HG03469 (cell line): ENCODE data around the gene PFKL.

ENCODE experiments used
- ATAC-seq: cut with Tn5 transposase; IDR thresholded peaks from one replicate; pipeline ENCODE4 v1.9.1; 2021; ENCODE audit warnings: mild to moderate bottlenecking, moderate library complexity, moderate number of reproducible peaks; ENCODE audit not compliant: unreplicated experiment

The PFKL gene

DNA sequence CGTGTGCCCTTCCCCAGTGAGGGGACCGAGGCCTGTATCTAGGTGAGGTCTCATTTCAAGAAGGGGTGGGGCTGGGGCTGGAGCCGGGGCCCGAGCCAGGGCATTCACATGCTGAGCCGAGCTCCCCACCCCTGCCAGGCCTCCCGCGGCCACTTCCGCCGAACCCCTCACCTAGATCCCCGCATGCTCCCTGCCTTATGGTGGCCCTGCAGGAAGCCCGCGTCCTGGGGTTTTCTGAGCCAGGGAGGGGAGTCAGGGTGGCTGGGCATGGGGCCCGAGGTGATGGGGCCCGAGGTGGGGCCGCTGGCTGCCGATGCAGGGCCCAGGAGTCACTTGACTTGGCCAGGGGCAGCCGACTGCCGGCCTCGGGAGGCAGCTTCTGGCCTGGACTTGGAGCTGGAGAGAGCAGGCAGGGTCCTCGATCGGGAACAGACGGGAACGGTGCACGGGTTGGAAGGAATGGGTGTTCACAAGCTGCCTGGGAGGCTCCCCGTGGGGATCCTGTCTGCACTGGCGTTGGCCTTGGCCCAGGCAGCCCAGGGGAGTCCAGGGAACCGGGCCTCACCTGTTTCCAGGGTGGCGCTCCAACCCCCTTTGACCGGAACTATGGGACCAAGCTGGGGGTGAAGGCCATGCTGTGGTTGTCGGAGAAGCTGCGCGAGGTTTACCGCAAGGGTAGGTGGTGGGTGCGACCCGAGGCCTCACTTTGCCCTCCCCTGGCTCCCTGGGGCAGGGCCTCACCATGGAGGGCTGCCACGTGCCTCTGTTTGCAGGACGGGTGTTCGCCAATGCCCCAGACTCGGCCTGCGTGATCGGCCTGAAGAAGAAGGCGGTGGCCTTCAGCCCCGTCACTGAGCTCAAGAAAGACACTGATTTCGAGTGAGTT, 25.8 kb downstream of the PFKL start:
- ATAC-seq: no peak

DNA sequence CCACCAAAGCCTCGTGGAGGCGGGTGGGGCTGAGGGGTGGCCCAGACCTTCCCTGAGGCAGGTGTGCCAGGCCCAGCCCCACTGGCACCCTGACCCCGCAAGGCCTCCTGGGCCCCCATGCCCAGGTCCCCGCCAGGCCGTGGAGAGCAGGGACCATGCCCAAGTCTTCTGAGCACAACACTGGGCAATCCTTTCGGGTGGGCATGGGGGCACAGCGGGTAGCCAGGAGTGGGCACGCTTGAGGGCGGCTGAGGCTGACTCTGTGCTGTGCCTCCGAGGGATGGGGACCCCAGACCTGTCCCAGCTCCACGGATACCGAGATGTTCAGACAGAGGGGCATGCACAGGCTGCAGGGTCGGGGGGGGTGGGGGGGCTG, 26.4 kb downstream of the PFKL start:
- no peak for ATAC-seq

GRCh38 chr21:44326716-44327602, 27.1 kb downstream of the PFKL start:
- no peak for ATAC-seq

- ATAC-seq: no peak
Measured at GRCh38 chr21:44327603-44327974, 27.7 kb downstream of the PFKL start.

DNA sequence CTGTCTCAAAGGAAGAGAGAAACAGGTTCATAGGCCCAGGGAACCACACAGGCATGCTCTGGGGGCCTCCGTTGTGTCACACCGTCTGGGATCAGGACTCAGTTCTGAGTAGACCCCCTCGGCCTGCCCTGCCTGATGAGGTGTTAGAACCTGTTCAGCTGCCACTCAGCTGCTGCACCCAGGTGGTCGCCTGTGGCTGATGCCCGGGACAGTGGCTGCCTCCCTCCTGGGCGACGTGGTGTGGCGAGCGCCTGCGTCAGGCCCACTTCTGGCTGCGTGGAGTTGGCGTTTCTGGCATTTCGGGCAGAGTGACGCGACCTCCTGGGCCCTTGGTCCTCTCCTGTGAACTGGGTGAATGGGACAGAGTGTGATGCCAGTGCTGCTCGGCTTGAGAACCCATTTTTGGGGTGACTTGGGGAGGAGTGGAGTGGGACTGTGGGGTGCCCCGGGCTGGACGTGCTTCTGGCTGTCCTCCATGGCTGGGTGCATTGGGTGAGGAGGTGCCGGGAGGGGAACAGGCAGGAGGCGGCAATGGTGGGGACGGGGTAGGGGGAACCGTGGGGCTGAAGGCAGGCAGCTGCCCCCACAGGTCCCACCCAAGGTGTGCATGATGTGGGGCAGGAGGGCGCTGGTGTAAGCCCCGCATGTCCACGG, 28.5 kb downstream of the PFKL start:
- no peak for ATAC-seq

GRCh38 chr21:44329086-44329889, 29.4 kb downstream of the PFKL start:
- ATAC-seq: no peak

DNA sequence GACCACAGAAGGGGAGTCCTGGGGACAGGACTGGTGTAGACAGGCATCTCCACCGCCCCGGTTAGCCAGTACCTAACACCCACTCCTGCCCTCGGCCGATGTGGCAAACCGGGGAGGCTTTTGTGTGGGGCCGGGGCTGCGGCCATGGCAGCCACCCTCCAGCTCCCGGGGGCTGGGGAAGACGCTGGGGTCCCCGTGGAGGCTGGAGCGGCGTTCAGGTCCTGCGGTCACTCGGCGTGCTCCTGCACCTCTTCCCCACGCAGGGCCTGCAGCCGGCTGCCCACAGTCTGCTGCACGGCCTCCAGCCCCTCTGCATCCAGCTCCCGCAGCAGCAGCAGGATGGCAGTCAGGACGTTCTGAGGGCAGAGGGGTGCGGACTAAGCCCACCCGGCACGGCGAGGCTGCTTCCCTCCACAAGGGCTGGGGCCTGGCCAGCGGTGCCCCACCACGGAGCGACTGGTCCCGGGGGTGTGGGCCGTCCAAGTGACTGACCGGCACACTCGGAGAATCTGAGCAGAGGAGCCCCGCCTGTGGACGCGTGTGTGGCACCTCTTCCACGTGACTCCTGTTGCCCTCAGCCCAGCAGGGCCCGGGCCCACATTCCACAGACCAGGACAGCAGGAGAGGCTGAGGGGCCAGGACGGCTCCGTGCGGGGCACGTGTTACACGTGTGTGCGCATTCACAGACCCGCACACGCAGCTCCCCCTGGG, 30.3 kb downstream of the PFKL start:
- no peak for ATAC-seq

DNA sequence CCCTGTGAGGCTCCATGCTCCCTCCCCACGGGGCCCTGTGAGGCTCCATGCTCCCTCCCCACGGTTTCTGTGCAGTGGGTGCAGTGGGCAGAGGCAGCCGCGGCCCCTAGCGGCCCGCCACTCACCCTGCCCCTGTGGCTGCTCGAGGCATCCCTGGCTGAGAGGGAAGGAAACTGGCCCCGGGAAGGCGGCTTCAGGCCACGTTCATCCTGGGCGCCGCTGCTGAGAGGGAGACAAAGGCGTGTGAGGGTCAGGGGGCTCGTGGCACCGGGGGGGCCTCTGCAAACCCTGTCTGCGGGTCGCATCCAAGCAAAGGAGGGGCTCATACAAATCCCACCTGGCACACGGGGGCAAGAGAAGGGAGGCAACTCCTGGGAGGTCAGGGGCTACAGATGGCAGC, 30.8 kb downstream of the PFKL start:
- ATAC-seq: no peak

DNA sequence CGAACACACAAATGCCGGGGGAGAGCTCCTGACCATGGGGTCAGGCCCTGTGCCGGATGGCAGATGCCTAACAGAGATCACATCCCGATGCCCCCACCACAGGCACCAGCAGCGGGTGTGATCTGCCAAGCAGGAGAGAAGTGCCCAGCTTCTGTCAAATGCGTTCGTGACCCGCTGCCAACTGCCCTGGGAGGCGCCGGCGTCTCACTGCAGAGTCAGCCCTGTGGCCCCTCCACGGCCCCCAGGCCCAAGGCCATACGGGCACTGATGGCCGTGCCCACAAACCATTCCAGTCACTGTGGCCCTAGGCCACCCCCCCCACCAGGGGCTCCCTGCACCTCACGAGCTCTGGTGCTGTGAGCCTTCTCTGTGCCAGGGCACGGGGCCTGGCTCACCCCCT, 31.4 kb downstream of the PFKL start:
- ATAC-seq: no peak

DNA sequence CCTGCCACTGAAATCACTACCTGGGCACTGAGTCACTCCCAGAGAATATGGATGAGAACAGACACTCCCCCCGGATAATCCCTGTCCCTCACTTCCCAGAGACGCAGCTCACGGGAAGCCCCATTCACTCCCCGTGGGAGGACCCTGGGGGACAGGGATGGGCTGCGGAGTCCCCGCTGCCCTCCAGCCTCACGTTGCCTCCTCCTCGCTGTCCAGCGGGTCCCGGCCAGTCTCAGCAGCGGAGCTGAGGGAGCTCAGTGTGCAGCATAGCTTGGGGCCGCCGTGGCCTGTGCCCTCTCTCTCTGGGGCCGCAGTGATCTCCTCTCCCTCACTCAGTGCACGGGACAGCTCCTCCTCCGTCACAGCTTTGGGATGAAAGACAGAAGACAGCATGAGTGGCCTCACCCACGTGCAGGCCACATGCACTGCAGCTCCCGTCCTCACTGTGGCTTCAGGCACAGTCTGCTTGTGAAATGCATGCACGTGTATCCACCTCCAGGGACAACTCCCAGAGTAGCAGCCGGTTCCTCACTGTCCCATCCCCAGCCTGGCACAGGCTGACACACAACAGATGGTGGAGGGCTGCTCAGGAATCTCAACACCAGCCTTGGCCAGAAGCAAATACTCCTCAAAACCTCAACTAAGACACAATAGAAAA, 31.9 kb downstream of the PFKL start:
- ATAC-seq: no peak

DNA sequence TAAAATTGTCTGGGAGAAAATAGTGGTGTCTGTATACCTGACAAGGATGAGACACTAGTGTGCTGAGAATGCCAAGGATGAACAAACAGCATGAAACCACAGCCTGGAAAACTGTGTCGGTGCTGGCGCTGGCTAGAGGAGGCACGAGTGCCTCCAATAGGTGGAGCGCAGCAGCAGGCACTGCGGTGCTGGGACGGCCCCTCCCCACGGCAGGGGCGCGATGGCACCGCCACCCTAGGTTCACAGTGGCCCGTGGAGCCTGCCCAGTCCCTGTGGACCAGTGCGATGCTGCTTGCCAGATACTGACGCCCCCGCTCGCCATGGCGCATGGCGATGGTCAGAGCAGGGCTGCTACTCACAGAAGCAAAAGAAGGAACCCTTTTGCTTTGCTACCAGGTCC, 32.5 kb downstream of the PFKL start:
- no peak for ATAC-seq

DNA sequence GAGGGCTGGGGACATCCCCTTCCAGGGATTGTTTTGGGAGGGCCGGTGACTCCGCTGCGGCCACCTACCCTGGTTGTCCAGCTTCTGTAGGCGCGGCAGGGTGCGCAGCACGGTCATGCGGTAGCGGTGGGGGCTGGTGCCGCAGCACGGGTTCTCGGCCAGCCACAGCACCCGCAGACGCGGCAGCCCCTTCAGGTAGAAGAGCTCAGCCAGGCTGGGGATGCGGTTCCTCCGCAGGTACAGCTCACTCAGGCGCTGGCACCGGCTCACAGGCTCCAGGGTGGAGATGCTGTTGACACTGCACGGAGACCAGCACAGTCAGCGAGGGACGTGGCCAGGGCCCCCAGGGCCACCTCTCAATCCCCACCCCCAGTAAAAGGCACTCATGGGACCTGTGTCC, 33.1 kb downstream of the PFKL start:
- no peak for ATAC-seq

- no peak for ATAC-seq
Measured at GRCh38 chr21:44333509-44334328, 33.9 kb downstream of the PFKL start.

DNA sequence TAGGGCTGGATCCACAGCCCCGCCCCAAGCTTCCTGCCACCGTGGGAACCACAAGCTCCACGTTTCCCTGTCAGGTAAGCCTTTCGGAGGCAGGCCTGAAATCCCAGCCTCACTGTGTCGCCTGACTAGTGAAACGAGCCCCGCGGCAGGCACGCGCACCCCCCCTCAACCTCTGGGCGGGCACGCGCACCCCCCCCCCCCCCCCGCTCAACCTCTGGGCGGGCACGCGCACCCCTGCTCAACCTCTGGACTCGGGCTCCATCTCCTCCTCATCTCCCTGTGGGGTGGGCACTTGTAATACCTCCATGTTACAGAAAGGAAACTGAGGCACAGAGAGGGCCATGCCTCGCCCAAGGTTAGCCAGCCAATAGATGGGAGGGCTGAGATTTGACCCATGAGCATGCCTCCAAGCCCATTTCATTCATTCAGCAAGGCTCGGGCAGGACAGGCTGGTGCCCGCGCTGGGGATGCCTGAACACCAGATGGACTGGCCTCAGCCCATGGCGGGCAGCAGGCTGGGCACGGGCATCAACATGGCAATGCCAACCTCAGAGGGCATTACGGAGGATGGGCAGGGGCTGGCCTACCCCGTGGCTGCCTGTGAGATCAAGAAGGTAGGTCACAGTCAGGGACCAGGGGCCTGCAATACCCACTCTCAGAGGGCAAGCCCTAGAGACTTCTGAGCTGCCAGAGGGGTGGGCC, 34.6 kb downstream of the PFKL start:
- no peak for ATAC-seq

DNA sequence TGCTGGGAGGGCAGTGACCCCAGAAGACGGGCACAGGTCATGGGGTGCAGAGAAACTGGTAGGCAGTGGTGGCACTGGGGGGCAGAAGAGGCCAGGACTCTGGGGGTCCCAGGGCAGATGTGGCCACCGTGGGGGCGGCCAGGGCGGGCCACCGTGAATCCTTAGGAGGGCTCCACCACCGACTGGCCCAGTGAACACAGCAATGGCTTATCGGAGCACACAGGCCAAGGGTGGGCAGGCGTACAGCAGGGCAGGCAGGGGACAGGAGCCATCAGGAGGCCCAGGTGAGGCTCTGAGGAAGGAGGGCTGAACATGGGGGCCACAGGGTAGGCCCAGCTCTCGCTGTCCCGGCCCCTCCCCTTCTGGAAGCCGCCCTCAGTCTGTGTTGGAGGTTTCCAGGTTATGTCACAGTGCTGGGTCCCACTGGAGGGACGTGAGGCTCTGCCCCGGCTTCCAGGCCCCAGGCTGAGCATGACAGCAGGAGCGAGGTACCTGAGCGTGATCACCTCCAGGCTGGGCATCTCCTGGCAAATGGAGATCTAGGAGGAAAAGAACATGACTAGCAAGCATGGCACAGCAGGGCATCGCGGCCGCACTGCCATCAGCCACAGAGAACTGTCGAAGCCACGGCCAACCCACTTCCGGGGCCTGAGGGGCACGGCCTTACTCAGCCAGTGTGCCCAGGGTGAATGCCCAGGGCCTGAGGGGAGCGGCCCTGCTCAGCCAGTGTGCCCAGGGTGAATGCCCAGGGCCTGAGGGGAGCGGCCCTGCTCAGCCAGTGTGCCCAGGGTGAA, 35.6 kb downstream of the PFKL start:
- no peak for ATAC-seq

- ATAC-seq: no peak
Measured at GRCh38 chr21:44337449-44337848, 37.6 kb downstream of the PFKL start.
